GM12875 (cell line): ENCODE measurements around the gene FCRLB.

Experiments used
- H3K4me3 ChIP-seq: one replicate; pipeline ENCODE4 v1.5.1; 2011; ENCODE audit warnings: low read depth, low read length, control low read depth
- CTCF ChIP-seq: IDR thresholded peaks from 2 replicates; pipeline ENCODE4 v1.5.1; 2011; ENCODE audit warnings: low read depth, mild to moderate bottlenecking, control low read depth, inconsistent platforms, low read length, moderate library complexity, borderline replicate concordance; ENCODE audit not compliant: insufficient read depth

Gene FCRLB

GRCh38 chr1:161722406-161722805 is 1.1 kb downstream of the FCRLB start:
- TF ChIP-seq CTCF = no peak
- no peak overlapping the region for H3K4me3 ChIP-seq

GRCh38 chr1:161723459-161724141 is 2.3 kb downstream of the FCRLB start:
- no peak overlapping the region for H3K4me3 ChIP-seq
- TF ChIP-seq CTCF = no peak

GRCh38 chr1:161725258-161725907 is 4.0 kb downstream of the FCRLB start:
- H3K4me3 ChIP-seq = peak overlapping the region; percentile 96

- H3K4me3 ChIP-seq = peak overlapping the region; percentile 96
- 0 out of 2 replicates have a peak, but pooled peaks have one; percentile 14 for TF ChIP-seq CTCF
Observed at GRCh38 chr1:161725908-161726472, 4.6 kb downstream of the FCRLB start.

- H3K4me3 ChIP-seq = peak overlapping the region; percentile 96
- TF ChIP-seq CTCF = no peak; the same call in 1 of the 2 replicates
Observed at GRCh38 chr1:161726473-161727255, 5.3 kb downstream of the FCRLB start.

- peak overlapping the region; percentile 96 for H3K4me3 ChIP-seq
- no peak for TF ChIP-seq CTCF
Observed at GRCh38 chr1:161727256-161727924, 6.0 kb downstream of the FCRLB start.

GRCh38 chr1:161728376-161729226 is 7.3 kb downstream of the FCRLB start:
- H3K4me3 ChIP-seq = no peak overlapping the region
- TF ChIP-seq CTCF = no peak
